HepG2 (cell line): ENCODE data around the gene LAMC3. TPM values are rescaled to one million over a fixed set of nuclear protein-coding genes. Genes with fewer than 3 reads are reported as not detected.
A peak's percentile ranks its signal among the peaks of the same experiment; 100 is the strongest.

Source experiments
- ATAC-seq: fragments of 200-7000 bp; cut with Tn5 transposase; 3 replicates; pipeline ENCODE4 v1.9.1; 2020; ENCODE audit warnings: mild to moderate bottlenecking, moderate library complexity
- BruUV-seq: library from RNA; stranded (reverse); fragments of 400-500 nt; replicated peaks from 2 replicates; lab custom pipeline; 2021; lab: Mats Ljungman, UMichigan
- CTCF ChIA-PET: fragments of 300-600 bp; formaldehyde crosslinking; extraction: SDS; loops from one replicate; lab custom pipeline; 2021; ENCODE audit warnings: low total read pairs, inconsistent platforms, low intra/inter-chr PET ratio; lab: Yijun Ruan, JAX
- POLR2A ChIA-PET: fragments of 350-600 bp; sonication (Branson Sonifier 250); formaldehyde crosslinking; loops from one replicate; lab custom pipeline; 2020; ENCODE audit warnings: antibody characterized with exemption, inconsistent platforms; lab: Yijun Ruan, JAX
- DNase-seq: peaks from one replicate; pipeline ENCODE4 v3.0.0-alpha.2; 2015; ENCODE audit warnings: low spot score
- FAIRE-seq: peaks from 3 replicates; lab custom pipeline; 2011; peaks lifted over from hg19 to GRCh38; lab: Jason Lieb, UNC
- H2AFZ ChIP-seq: one replicate; pipeline ENCODE4 v1.6.1; 2011; ENCODE audit warnings: low read length, inconsistent platforms
- H3K27ac ChIP-seq: fragments of 300-600 bp; 3 replicates; pipeline ENCODE4 v1.8.0; 2011; ENCODE audit warnings: mixed run types, mild to moderate bottlenecking, mixed read lengths, low read length, inconsistent platforms; ENCODE audit not compliant: insufficient read depth; ENCODE audit errors: extremely low read length
- H3K27me3 ChIP-seq, 2 experiments: fragments of 200-600 bp in 1 of 2; 2 replicates in 1 of 2; 3 replicates in 1 of 2; pipeline versions ENCODE4 v1.6.0 to v1.8.0; 2011; ENCODE audit warnings: low read length in 2 of 2, mild to moderate bottlenecking in 2 of 2, moderate library complexity in 2 of 2, inconsistent platforms in 1 of 2; ENCODE audit not compliant: insufficient read depth in 2 of 2, control insufficient read depth in 1 of 2
- H3K36me3 ChIP-seq, 2 experiments: fragments of 200-600 bp in 1 of 2; replicated peaks in 1 of 2; 2 replicates in 1 of 2; 3 replicates in 1 of 2; pipeline versions ENCODE4 v1.5.1 to v1.8.0; 2011; ENCODE audit warnings: low read length in 2 of 2, inconsistent platforms in 1 of 2; ENCODE audit not compliant: insufficient read depth in 2 of 2, control insufficient read depth in 1 of 2
- H3K4me1 ChIP-seq: 2 replicates; pipeline ENCODE4 v1.5.1; 2012; ENCODE audit warnings: low read length, inconsistent platforms; ENCODE audit not compliant: insufficient read depth
- H3K4me2 ChIP-seq: 2 replicates; pipeline ENCODE4 v1.6.0; 2011; ENCODE audit warnings: low read depth, low read length, inconsistent platforms
- H3K4me3 ChIP-seq, 3 experiments: fragments of 200-600 bp in 1 of 3; sonication (generic), shearing (Covaris generic) in 1 of 3; replicated peaks in 1 of 3; 2 replicates each; pipeline ENCODE4 v1.5.1; 2011 to 2016; ENCODE audit warnings: low read length in 3 of 3, inconsistent platforms in 2 of 3, low read depth in 2 of 3, mild to moderate bottlenecking in 2 of 3, control low read depth in 1 of 3, mixed read lengths in 1 of 3; ENCODE audit not compliant: insufficient read depth in 1 of 3
- H3K79me2 ChIP-seq: one replicate; pipeline ENCODE4 v1.6.1; 2011; ENCODE audit warnings: low read length, inconsistent platforms; ENCODE audit not compliant: insufficient read depth
- H3K9ac ChIP-seq: 2 replicates; pipeline ENCODE4 v1.6.0; 2011; ENCODE audit warnings: mild to moderate bottlenecking, low read depth, low read length, inconsistent platforms; ENCODE audit not compliant: insufficient read depth
- H3K9me3 ChIP-seq: 2 replicates; pipeline ENCODE4 v1.5.1; 2012; ENCODE audit warnings: mild to moderate bottlenecking, low read length
- H4K20me1 ChIP-seq: 2 replicates; pipeline ENCODE4 v1.6.0; 2011; ENCODE audit warnings: inconsistent platforms, mild to moderate bottlenecking, low read length, moderate library complexity; ENCODE audit not compliant: insufficient read depth
- DNMT3B ChIP-seq: conservative IDR thresholded peaks from 2 replicates; pipeline ENCODE4 v1.6.1; 2016; ENCODE audit warnings: missing biosample characterization, control low read depth
- HOXD1 ChIP-seq: sonication (generic); formaldehyde crosslinking; IDR thresholded peaks from 2 replicates; pipeline ENCODE4 v1.5.0; 2020; ENCODE audit warnings: missing genetic modification reagents
- IRF2 ChIP-seq: IDR thresholded peaks from 2 replicates; pipeline ENCODE4 v1.6.1; 2018; ENCODE audit warnings: missing genetic modification reagents, missing compliant biosample characterization
- ISX ChIP-seq: sonication (generic); formaldehyde crosslinking; conservative IDR thresholded peaks from 2 replicates; pipeline ENCODE4 v1.5.0; 2020; ENCODE audit warnings: missing genetic modification reagents
- MEIS2 ChIP-seq: sonication (generic); formaldehyde crosslinking; IDR thresholded peaks from 2 replicates; pipeline ENCODE4 v1.9.0; 2021; ENCODE audit warnings: mild to moderate bottlenecking, missing genetic modification reagents
- REL ChIP-seq: sonication (generic); formaldehyde crosslinking; conservative IDR thresholded peaks from 2 replicates; pipeline ENCODE4 v1.8.0; 2022; ENCODE audit warnings: mild to moderate bottlenecking, missing genetic modification reagents, moderate library complexity
- TGIF2 ChIP-seq: IDR thresholded peaks from 2 replicates; pipeline ENCODE4 v1.6.1; 2016; ENCODE audit warnings: control low read depth, missing compliant biosample characterization
- YEATS4 ChIP-seq: sonication (generic); formaldehyde crosslinking; IDR thresholded peaks from 2 replicates; pipeline ENCODE4 v1.4.0; 2020; ENCODE audit warnings: missing genetic modification reagents, borderline replicate concordance
- ZC3H13 ChIP-seq: sonication (generic); formaldehyde crosslinking; IDR thresholded peaks from 2 replicates; pipeline ENCODE4 v1.8.1; 2023; ENCODE audit warnings: mild to moderate bottlenecking, missing genetic modification reagents, moderate library complexity
- ZNF589 ChIP-seq: sonication (generic); formaldehyde crosslinking; conservative IDR thresholded peaks from 2 replicates; pipeline ENCODE4 v1.8.0; 2022; ENCODE audit warnings: mild to moderate bottlenecking, moderate library complexity, missing genetic modification reagents
- ZSCAN22 ChIP-seq: sonication (generic); formaldehyde crosslinking; IDR thresholded peaks from 2 replicates; pipeline ENCODE4 v1.4.0; 2020; ENCODE audit warnings: mild to moderate bottlenecking, missing genetic modification reagents
- WGBS: methylation state at CpG from one replicate; pipeline ENCODE4 v1.1.6; 2017; ENCODE audit warnings: low lambda C conversion rate; 5-methylcytosine and 5-hydroxymethylcytosine counted together
- in situ Hi-C: cut with HindIII; loops from 2 replicates; pipeline ENCODE4 v1.10.0; 2017; ENCODE audit warnings: low pct_unique_long_range_greater_than_20kb; ENCODE audit not compliant: extremely low pct_ligation_motif_present
- intact Hi-C: fragments of 100-400 bp; cut with micrococcal nuclease; formaldehyde crosslinking; loops from one replicate; pipeline ENCODE4 v1.10.0; 2022; ENCODE audit not compliant: unreplicated experiment
- polyA plus RNA-seq, 8 experiments: library from polyadenylated mRNA; depleted of rRNA in 3 of 8; stranded (reverse) in 7 of 8; unstranded in 1 of 8; fragments of >200 nt; fragmentation: Illumina TruSeq in 4 of 8; extraction: Trizol in 4 of 8; gene quantifications; 2 replicates each; pipeline versions ENCODE4 v1.2.1 to v1.2.3, GENCODE V29; 2011 to 2016; ENCODE audit warnings: low read depth in 4 of 8, missing spikeins in 1 of 8, mixed read lengths in 1 of 8; ENCODE audit not compliant: insufficient read depth in 1 of 8
- total RNA-seq, 5 experiments: library from RNA; depleted of rRNA; stranded (reverse); fragments of >200 nt; fragmentation: Illumina TruSeq; extraction: Trizol; gene quantifications; 2 replicates each; pipeline ENCODE4 v1.2.3, GENCODE V29; 2016; ENCODE audit warnings: low read depth in 1 of 5

Gene LAMC3
- total and polyA plus RNA-seq, 2 of the 13 experiments (the other 11 are each of a cell fraction or from before 2014, with no cell fraction given) = 0.07 to 0.57 TPM

- Histone ChIP-seq H3K79me2 (peaks cover 27% of the 10 kb centered on the region), H3K4me1 (peaks cover 59% of the 10 kb centered on the region), H3K9me3 (no peaks in the 10 kb centered on the region), H3K27me3 (peaks cover 0 to 6% of the 10 kb centered on the region in 2 experiments; a peak in 1 of 5 replicates), H3K4me2 (peak overlapping the region; percentile 96), H3K4me3 (peak overlapping the region; percentile 63 to 98 (median 96)), H4K20me1 (no peaks in the 10 kb centered on the region), H3K27ac (peak overlapping the region; percentile 94), H3K9ac (peak overlapping the region; percentile 95), H3K36me3 (peaks cover 10 to 35% of the 10 kb centered on the region in 2 experiments; a peak in 4 of 5 replicates), H2AFZ (no peak overlapping the region)
- CTCF ChIA-PET = no interaction called here
- TF ChIP-seq TGIF2 (CRISPR knock-in tag) = no peak
- 0 out of 2 replicates have a peak, but pooled peaks have one; percentile 25 for TF ChIP-seq REL (CRISPR knock-in tag)
- TF ChIP-seq DNMT3B (CRISPR knock-in tag) = no peak
- 0 out of 2 replicates have a peak, but pooled peaks have one; percentile 7 for TF ChIP-seq MEIS2 (CRISPR knock-in tag)
- TF ChIP-seq ZNF589 (CRISPR knock-in tag) = 0 out of 2 replicates have a peak, but pooled peaks have one; percentile 42
- TF ChIP-seq HOXD1 (CRISPR knock-in tag) = 0 out of 2 replicates have a peak, but pooled peaks have one; percentile 6
- 0 out of 2 replicates have a peak, but pooled peaks have one; percentile 68 for TF ChIP-seq ISX
- 0 out of 2 replicates have a peak, but pooled peaks have one; percentile 19 for TF ChIP-seq YEATS4 (CRISPR knock-in tag)
- 0 out of 2 replicates have a peak, but pooled peaks have one; percentile 26 for TF ChIP-seq ZC3H13 (CRISPR knock-in tag)
- TF ChIP-seq ZSCAN22 (CRISPR knock-in tag) = 0 out of 2 replicates have a peak, but pooled peaks have one; percentile 27
- no peak for TF ChIP-seq IRF2 (CRISPR knock-in tag)
- in situ Hi-C loops (no loop called here), intact Hi-C loops (loop anchor here (2.0 kb wide), 1 partner anchor 66 kb away; no protein-coding TSS in a partner anchor)
- 1% methylated on average over 7 of the region's 7 CpGs for WGBS
- DNase-seq (no peak), FAIRE-seq (no peak), ATAC-seq (peak; percentile 2; the same call in 2 of the 3 replicates)
- TSS peak; percentile 98 for BruUV-seq
- POLR2A ChIA-PET = interaction anchor here (1.0 to 2.5 kb wide), 7 partner anchors 10 to 249 kb away, joined by 3 to 19 read pairs (median 5); partner anchors contain the start of gene AIF1L
These were observed 116.0 kb downstream of the LAMC3 start for GRCh38 chr9:131125038-131125287.
